CD4-positive, alpha-beta memory T cell (primary cell): ENCODE results near the gene STAC2. TPM values are rescaled to one million over a fixed set of nuclear protein-coding genes. Genes with fewer than 3 reads are reported as not detected.
A peak's percentile ranks its signal among the peaks of the same experiment; 100 is the strongest.

ENCODE experiments used
- CTCF ChIA-PET: fragments of 350-600 bp; sonication (Branson Sonifier 250); formaldehyde crosslinking; loops from one replicate; lab custom pipeline; 2021; ENCODE audit warnings: inconsistent platforms; ENCODE audit not compliant: partially characterized antibody; lab: Charles Lee
- POLR2A ChIA-PET: fragments of 350-600 bp; sonication (Branson Sonifier 250); formaldehyde crosslinking; loops from one replicate; lab custom pipeline; 2021; ENCODE audit not compliant: partially characterized antibody; lab: Charles Lee
- DNase-seq, 5 donors: peaks; one replicate each; pipeline versions ENCODE4 v3.0.0 to v3.0.0-alpha.2; 2020 to 2022; ENCODE audit warnings: mixed read lengths in 1 of 5
- H3K27ac ChIP-seq: one replicate; pipeline ENCODE4 v1.7.0; 2013; ENCODE audit warnings: low read depth, low read length
- H3K27me3 ChIP-seq: 2 replicates; pipeline ENCODE4 v1.7.0; 2013; ENCODE audit warnings: mild to moderate bottlenecking, low read length, moderate library complexity; ENCODE audit not compliant: insufficient read depth
- H3K36me3 ChIP-seq: 2 replicates; pipeline ENCODE4 v1.7.0; 2013; ENCODE audit warnings: mild to moderate bottlenecking, low read length, moderate library complexity; ENCODE audit not compliant: insufficient read depth
- H3K4me1 ChIP-seq: 2 replicates; pipeline ENCODE4 v1.7.0; 2013; ENCODE audit warnings: mild to moderate bottlenecking, low read length, moderate library complexity; ENCODE audit not compliant: insufficient read depth
- H3K4me3 ChIP-seq, 2 donors: one replicate each; pipeline ENCODE4 v1.7.0; 2013; ENCODE audit warnings: low read length in 2 of 2, mild to moderate bottlenecking in 1 of 2
- H3K9me3 ChIP-seq, 2 donors: one replicate each; pipeline ENCODE4 v1.7.0; 2013; ENCODE audit warnings: low read length in 2 of 2, control low read depth in 1 of 2; ENCODE audit not compliant: control insufficient read depth in 1 of 2
- H3K27ac Mint-ChIP-seq, 7 donors: one replicate each; pipeline ENCODE4 v1.8.0; 2020 to 2021; ENCODE audit warnings: mixed read lengths in 7 of 7, mild to moderate bottlenecking in 6 of 7, inconsistent platforms in 3 of 7, moderate library complexity in 3 of 7
- H3K27me3 Mint-ChIP-seq, 2 donors: one replicate each; pipeline ENCODE4 v1.8.0; 2020 to 2021; ENCODE audit warnings: mixed read lengths in 2 of 2
- H3K36me3 Mint-ChIP-seq, 2 donors: one replicate each; pipeline ENCODE4 v1.8.0; 2020 to 2021; ENCODE audit warnings: mixed read lengths in 2 of 2, inconsistent platforms in 1 of 2, mild to moderate bottlenecking in 1 of 2
- H3K4me1 Mint-ChIP-seq, 4 donors: one replicate each; pipeline ENCODE4 v1.8.0; 2020 to 2021; ENCODE audit warnings: mixed read lengths in 4 of 4, mild to moderate bottlenecking in 1 of 4
- H3K4me3 Mint-ChIP-seq, 8 donors: one replicate each; pipeline ENCODE4 v1.8.0; 2020 to 2021; ENCODE audit warnings: mixed read lengths in 8 of 8, mild to moderate bottlenecking in 7 of 8, moderate library complexity in 6 of 8, inconsistent platforms in 3 of 8
- H3K9me3 Mint-ChIP-seq, 8 donors: one replicate each; pipeline ENCODE4 v1.8.0; 2020 to 2021; ENCODE audit warnings: mixed read lengths in 8 of 8, mild to moderate bottlenecking in 5 of 8, inconsistent platforms in 3 of 8, moderate library complexity in 1 of 8
- intact Hi-C: fragments of 100-400 bp; cut with micrococcal nuclease; formaldehyde crosslinking; loops from one replicate; pipeline ENCODE4 v1.15.1; 2023
- polyA plus RNA-seq, 2 donors: library from polyadenylated mRNA; unstranded; fragments of 300-500 nt; fragmentation: Illumina TruSeq; gene quantifications; one replicate each; pipeline ENCODE4 v1.2.3, GENCODE V29; 2021
- total RNA-seq, 2 experiments: library from RNA; stranded (reverse); gene quantifications; one replicate each; pipeline ENCODE4 v1.2.3, GENCODE V29; 2021

The STAC2 gene
- total and polyA plus RNA-seq, 4 experiments from 2014 or later: not detected

DNA sequence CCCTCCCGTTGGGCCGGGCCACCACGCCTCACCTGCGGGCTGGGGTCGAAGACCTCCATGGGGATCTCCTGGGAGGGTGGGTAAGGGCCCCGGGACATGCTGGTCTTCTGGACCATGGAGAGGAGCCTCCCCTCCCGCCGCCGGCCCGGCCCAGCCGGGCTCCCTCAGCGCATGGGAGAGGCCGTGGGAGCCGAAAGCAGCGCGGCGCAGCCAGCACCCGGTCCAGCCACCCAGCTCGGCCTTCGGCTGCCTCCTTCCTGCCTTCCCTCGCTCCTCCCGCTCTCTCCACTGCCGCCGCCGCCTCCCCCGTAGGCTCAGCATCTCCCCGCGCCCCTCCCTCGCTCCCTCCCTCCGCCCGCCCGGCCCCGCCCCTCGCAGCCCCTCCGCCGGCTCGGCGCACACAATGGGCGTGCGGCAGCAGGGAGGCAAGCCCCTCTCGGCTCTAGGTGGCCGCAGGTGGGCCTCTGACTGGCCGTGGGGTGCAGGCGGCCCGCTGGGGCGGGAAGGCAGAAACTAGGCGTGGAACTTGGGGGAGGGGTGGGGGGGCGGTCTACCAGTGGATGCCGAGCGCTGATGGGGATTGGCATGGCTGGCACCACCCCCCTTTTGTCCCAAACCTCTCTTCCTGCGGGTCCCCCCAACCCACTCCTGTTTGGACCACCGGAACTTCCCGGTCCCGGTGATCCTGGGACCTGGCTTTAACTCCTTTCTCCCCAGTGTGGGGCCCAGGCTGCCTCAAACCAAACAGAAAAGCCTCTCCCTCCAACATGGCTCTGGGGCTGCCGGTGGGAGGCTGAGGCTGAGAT lies 28.2 kb downstream of the STAC2 start, which contains the start of gene CACNB1:
TSS of gene CACNB1 (minus strand) at position 290 of the 806 bp plus-strand sequence. CDS start at position 116, 174 bp downstream.
- no peaks in the 10 kb centered on the region for H3K27me3 Mint-ChIP-seq

DNA sequence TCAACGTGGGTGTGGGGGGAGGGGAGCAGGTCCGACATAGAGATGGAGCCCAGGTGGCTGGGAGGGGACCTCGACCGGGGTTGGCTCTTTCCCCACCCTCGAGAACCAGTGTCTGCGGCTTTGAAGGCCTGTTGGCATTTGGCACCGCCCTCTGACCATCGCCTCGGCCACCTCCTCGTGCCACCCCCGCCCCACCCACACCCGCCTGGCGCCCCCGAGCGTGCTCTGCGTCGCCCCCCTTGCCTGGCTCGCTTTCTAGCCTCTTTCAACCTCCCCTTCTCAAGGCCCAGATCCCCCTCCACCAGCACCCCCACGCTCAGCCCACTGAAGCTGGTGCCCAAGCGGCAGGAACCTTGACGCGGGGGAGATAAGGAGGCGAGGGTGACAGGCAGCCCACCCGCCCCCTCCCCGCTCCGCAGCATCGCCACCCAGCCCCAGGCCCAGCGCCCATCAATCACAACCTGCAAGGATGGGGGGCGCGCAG lies 28.9 kb downstream of the STAC2 start:
- DNase-seq: no peak
- H3K4me3 ChIP-seq: peak overlapping the region; percentile 23 to 75
- CTCF ChIA-PET: interaction anchor here (1.7 to 5.7 kb wide), 2 partner anchors 9 to 22 kb away, joined by 6 to 26 read pairs; no protein-coding TSS in a partner anchor

More for the DNA sequence above, 28.2 kb downstream of the STAC2 start, which contains the start of gene CACNB1:
- H3K27me3 ChIP-seq: no peaks in the 10 kb centered on the region
- intact Hi-C loops: loop anchor here (5.0 kb wide), 1 partner anchor 40 kb away; no protein-coding TSS in a partner anchor
- Mint-ChIP-seq H3K4me3 (peak within 1 kb of the TSS; percentile 73 to 96 (median 85)), H3K36me3 (peaks cover 18 to 42% of the 10 kb centered on the region in 2 donors), H3K27ac (peak within 1 kb of the TSS; percentile 71 to 100 (median 87)), H3K4me1 (peaks cover 43 to 82% (median 59%) of the 10 kb centered on the region in 4 donors), H3K9me3 (peaks cover 0 to 5% (median 0%) of the 10 kb centered on the region in 8 donors)
- ChIA-PET CTCF (interaction anchor here (1.0 to 2.7 kb wide), 2 partner anchors 33 to 44 kb away, joined by 3 to 16 read pairs; no protein-coding TSS in a partner anchor), POLR2A (interaction anchor here (0.8 to 1.4 kb wide), 3 partner anchors 44 to 372 kb away, joined by 3 read pairs; partner anchors contain the start of gene LASP1)
- H3K27ac ChIP-seq: peak within 1 kb of the TSS; percentile 62
- peak within 1 kb of the TSS; percentile 23 to 75 for H3K4me3 ChIP-seq
- peaks cover 54% of the 10 kb centered on the region for H3K4me1 ChIP-seq
- H3K36me3 ChIP-seq: peaks cover 12% of the 10 kb centered on the region
- no peaks in the 10 kb centered on the region for H3K9me3 ChIP-seq
- peak; percentile 54 to 75 (median 57) for DNase-seq

GRCh38 chr17:39196241-39196807 lies 29.4 kb downstream of the STAC2 start:
- H3K27ac Mint-ChIP-seq: peak overlapping the region in 6 of 7 donors; percentile 15 to 90 (median 83)
- Histone ChIP-seq H3K9me3 (no peaks in the 10 kb centered on the region), H3K27ac (no peak overlapping the region), H3K27me3 (no peaks in the 10 kb centered on the region), H3K4me1 (peaks cover 41% of the 10 kb centered on the region), H3K36me3 (peaks cover 7% of the 10 kb centered on the region), H3K4me3 (peak overlapping the region in 1 of 2 donors; percentile 8)
- H3K27me3 Mint-ChIP-seq: no peaks in the 10 kb centered on the region
- no peak for DNase-seq
- peak overlapping the region; percentile 72 to 87 (median 79) for H3K4me3 Mint-ChIP-seq
- CTCF ChIA-PET: interaction anchor here (0.6 to 5.7 kb wide), 9 partner anchors 10 to 103 kb away, joined by 3 to 26 read pairs (median 6); partner anchors contain the start of gene ARL5C
- POLR2A ChIA-PET: interaction anchor here (0.7 to 1.6 kb wide), 5 partner anchors 10 to 492 kb away, joined by 3 to 6 read pairs (median 4); partner anchors contain the start of gene PSMB3
- peaks cover 37 to 76% (median 51%) of the 10 kb centered on the region in 4 donors for H3K4me1 Mint-ChIP-seq
- H3K36me3 Mint-ChIP-seq: peaks cover 12 to 39% of the 10 kb centered on the region in 2 donors
- intact Hi-C loops: loop anchor here (5.0 kb wide), 1 partner anchor 41 kb away; no protein-coding TSS in a partner anchor
- peaks cover 0 to 5% (median 0%) of the 10 kb centered on the region in 8 donors for H3K9me3 Mint-ChIP-seq

More for the DNA sequence above, 28.9 kb downstream of the STAC2 start:
- peaks cover 40 to 81% (median 54%) of the 10 kb centered on the region in 4 donors for H3K4me1 Mint-ChIP-seq
- H3K27ac Mint-ChIP-seq: peak overlapping the region in 4 of 7 donors; percentile 57 to 81 (median 66)
- Histone ChIP-seq H3K36me3 (peaks cover 12% of the 10 kb centered on the region), H3K27ac (peak overlapping the region; percentile 62), H3K27me3 (no peaks in the 10 kb centered on the region), H3K9me3 (no peaks in the 10 kb centered on the region), H3K4me1 (peaks cover 47% of the 10 kb centered on the region)
- peak overlapping the region; percentile 72 to 96 (median 82) for H3K4me3 Mint-ChIP-seq
- intact Hi-C loops: loop anchor here (5.0 kb wide), 1 partner anchor 40 kb away; no protein-coding TSS in a partner anchor
- H3K36me3 Mint-ChIP-seq: peaks cover 15 to 40% of the 10 kb centered on the region in 2 donors
- H3K27me3 Mint-ChIP-seq: no peaks in the 10 kb centered on the region
- POLR2A ChIA-PET: interaction anchor here (0.7 to 1.6 kb wide), 3 partner anchors 9 to 44 kb away, joined by 3 to 6 read pairs (median 3); no protein-coding TSS in a partner anchor
- H3K9me3 Mint-ChIP-seq: peaks cover 0 to 5% (median 0%) of the 10 kb centered on the region in 8 donors

GRCh38 chr17:39195568-39196160 lies 30.1 kb downstream of the STAC2 start:
- Mint-ChIP-seq H3K4me1 (peaks cover 30 to 69% (median 45%) of the 10 kb centered on the region in 4 donors), H3K36me3 (peaks cover 8 to 33% of the 10 kb centered on the region in 2 donors), H3K27ac (peak overlapping the region in 6 of 7 donors; percentile 74 to 90 (median 82)), H3K9me3 (peaks cover 0 to 5% (median 0%) of the 10 kb centered on the region in 8 donors), H3K27me3 (no peaks in the 10 kb centered on the region), H3K4me3 (peak overlapping the region; percentile 66 to 87 (median 78))
- intact Hi-C loops: loop anchor here (5.0 kb wide), 1 partner anchor 42 kb away; no protein-coding TSS in a partner anchor
- Histone ChIP-seq H3K4me1 (peaks cover 35% of the 10 kb centered on the region), H3K9me3 (no peaks in the 10 kb centered on the region), H3K4me3 (peak overlapping the region in 1 of 2 donors; percentile 8), H3K27ac (no peak overlapping the region), H3K36me3 (peaks cover 7% of the 10 kb centered on the region), H3K27me3 (no peaks in the 10 kb centered on the region)
- POLR2A ChIA-PET: interaction anchor here (0.9 to 1.6 kb wide), 5 partner anchors 21 to 491 kb away, joined by 4 to 6 read pairs (median 4); partner anchors contain the start of gene PSMB3
- peak in 3 of 5 donors; percentile 25 to 61 (median 28) for DNase-seq
- CTCF ChIA-PET: interaction anchor here (0.6 to 5.7 kb wide), 11 partner anchors 9 to 103 kb away, joined by 3 to 26 read pairs (median 4); partner anchors contain the start of gene ARL5C

DNA sequence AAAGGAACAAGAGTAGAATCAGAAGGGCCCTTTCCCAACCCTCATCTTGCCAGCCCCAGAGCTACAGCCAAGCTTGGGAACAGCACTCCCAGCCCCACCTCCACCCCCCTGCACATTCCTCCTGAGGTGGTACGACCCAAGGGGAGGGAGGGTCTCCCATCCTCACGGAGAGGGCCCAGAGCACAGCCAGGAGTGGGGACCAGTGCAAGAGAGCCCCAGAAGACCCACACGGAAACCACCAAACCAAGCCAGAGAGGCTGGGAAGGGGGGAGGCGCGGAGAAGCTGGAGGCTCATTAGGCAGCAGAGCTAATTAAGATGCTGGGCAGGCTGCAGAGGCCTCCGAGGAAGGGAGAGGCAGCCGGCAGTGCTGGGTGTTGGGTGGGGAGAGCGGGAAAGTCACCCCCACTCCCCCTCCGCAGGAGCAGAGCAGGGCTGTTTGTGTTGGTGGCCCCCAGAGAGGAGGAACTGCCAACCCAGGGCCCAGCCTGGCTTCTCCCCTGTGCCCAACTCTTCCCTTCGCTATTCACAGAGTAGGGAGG lies 30.7 kb downstream of the STAC2 start:
- peaks cover 30 to 63% (median 42%) of the 10 kb centered on the region in 4 donors for H3K4me1 Mint-ChIP-seq
- peak overlapping the region in 6 of 8 donors; percentile 64 to 81 (median 75) for H3K4me3 Mint-ChIP-seq
- peaks cover 35% of the 10 kb centered on the region for H3K4me1 ChIP-seq
- H3K27ac ChIP-seq: no peak overlapping the region
- peaks cover 5 to 27% of the 10 kb centered on the region in 2 donors for H3K36me3 Mint-ChIP-seq
- peaks cover 7% of the 10 kb centered on the region for H3K36me3 ChIP-seq
- H3K9me3 ChIP-seq: no peaks in the 10 kb centered on the region
- H3K4me3 ChIP-seq: no peak overlapping the region
- intact Hi-C loops: loop anchor here (5.0 kb wide), 1 partner anchor 42 kb away; no protein-coding TSS in a partner anchor
- POLR2A ChIA-PET: interaction anchor here (0.9 to 1.6 kb wide), 4 partner anchors 20 to 443 kb away, joined by 4 to 6 read pairs (median 4); partner anchors contain the start of gene PSMB3
- CTCF ChIA-PET: interaction anchor here (0.9 to 5.7 kb wide), 8 partner anchors 8 to 102 kb away, joined by 3 to 26 read pairs (median 6); partner anchors contain the start of gene ARL5C
- H3K9me3 Mint-ChIP-seq: peaks cover 0 to 4% (median 0%) of the 10 kb centered on the region in 8 donors
- H3K27ac Mint-ChIP-seq: peak overlapping the region in 6 of 7 donors; percentile 10 to 90 (median 75)
- no peaks in the 10 kb centered on the region for H3K27me3 Mint-ChIP-seq
- H3K27me3 ChIP-seq: no peaks in the 10 kb centered on the region
- DNase-seq: peak in 1 of 5 donors; percentile 29
